D721Med (cell line): ENCODE results near the gene CXCR6.

ENCODE experiments used
- DNase-seq: peaks from one replicate; pipeline ENCODE4 v3.0.0; 2011; ENCODE audit warnings: low spot score; ENCODE audit not compliant: insufficient read length
- FAIRE-seq: peaks from 2 replicates; lab custom pipeline; 2011; peaks lifted over from hg19 to GRCh38; lab: Jason Lieb, UNC
- CTCF ChIP-seq: IDR thresholded peaks from 2 replicates; pipeline ENCODE4 v1.5.1; 2012; ENCODE audit warnings: mild to moderate bottlenecking, control low read depth; ENCODE audit not compliant: insufficient read depth; ENCODE audit errors: missing control alignments

CXCR6 gene

DNA sequence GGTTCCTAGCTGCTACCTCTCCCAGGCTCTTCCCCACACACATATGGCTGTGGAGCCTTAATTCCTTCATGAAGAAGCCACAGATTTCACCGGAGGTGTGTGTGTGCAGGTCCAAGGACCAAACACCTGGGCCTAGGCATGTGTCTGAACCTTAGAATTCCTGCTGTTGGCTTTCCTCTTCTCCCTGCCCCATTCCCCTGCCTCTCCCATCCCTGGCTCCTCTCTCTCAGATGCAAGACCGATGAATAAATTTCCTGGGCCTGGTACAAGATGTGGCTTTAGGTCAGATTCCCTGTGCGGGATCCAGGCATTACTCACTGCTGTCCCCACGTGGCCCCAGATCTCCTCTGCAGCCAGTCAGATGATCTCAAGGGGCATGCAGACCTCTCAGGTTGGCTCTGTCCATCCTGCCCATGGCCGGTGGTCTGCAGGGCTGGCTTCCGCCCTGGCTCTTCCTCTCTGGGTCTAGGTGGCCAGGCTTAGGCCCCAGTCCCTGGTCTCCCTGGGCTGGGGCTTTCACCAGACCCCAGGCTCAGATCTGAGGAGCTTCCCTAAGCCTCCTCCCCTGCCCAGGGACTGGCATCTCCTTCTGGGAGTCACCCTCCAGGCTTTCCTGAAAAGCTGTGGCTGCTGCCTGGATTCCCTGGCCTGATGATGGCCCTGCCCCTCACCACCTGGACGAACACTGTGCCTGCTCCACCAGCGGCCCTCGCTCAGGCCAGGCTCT lies 36.4 kb upstream of the CXCR6 start:
- peak; percentile 25 for TF ChIP-seq CTCF
- DNase-seq, result no peak
- no peak for FAIRE-seq

DNA sequence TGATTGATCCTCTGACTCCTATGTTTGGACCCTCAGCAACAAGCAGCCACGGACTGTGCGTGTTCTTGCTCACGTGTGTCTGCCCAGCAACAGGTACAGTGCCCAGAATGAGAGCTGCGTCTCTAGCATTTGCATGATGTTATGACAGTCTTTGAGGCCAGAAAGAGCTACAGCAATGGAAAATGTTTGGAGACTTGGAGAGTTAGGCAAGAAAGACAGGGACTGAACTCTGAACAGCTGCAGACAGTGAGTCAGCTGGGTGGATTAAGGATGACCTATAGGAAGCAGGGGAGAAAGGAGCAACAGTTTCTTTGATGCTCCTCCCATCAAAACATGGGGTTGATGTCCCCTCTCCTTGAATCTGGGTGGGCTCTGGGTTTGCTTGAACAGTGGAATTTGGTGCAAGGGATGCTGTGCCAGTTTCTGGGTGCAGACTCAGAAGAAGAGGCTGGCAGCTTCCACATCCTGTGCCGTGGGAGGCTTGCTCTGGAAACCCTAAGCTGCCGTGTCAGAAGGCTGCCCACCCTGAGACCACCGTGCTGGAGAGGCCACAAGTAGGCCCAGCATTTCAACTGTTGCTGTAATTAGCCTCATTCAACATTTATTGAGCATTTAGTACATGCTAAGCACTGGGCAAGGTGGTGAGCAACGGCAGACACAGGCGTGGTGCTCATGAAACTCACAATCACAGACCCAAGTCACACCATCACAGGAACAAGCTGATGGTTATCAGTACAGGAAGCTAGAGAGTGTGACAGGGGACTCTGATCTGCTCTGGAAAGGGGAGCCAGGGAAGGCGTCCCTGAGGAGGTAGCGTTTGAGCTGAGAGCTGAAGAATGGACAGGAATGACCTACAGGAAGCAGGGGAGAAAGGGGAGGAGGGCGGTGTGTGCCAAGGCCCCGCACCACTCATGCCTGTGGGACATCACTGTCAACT lies 35.2 kb upstream of the CXCR6 start:
- no peak for DNase-seq
- TF ChIP-seq CTCF, result no peak

GRCh38 chr3:45908761-45909160 lies 34.5 kb upstream of the CXCR6 start:
- FAIRE-seq, result no peak
- no peak for TF ChIP-seq CTCF
- no peak for DNase-seq

More for the DNA sequence above, 35.2 kb upstream of the CXCR6 start:
- FAIRE-seq, result no peak

GRCh38 chr3:45909542-45909941 lies 33.7 kb upstream of the CXCR6 start:
- FAIRE-seq (no peak), DNase-seq (no peak)

GRCh38 chr3:45910892-45911291 lies 32.4 kb upstream of the CXCR6 start:
- DNase-seq (no peak), FAIRE-seq (no peak)
- TF ChIP-seq CTCF, result no peak

More at GRCh38 chr3:45909542-45909941, 33.7 kb upstream of the CXCR6 start:
- TF ChIP-seq CTCF, result no peak

- no peak for TF ChIP-seq CTCF
- FAIRE-seq (no peak), DNase-seq (no peak)
Observed at GRCh38 chr3:45911511-45912226, 31.6 kb upstream of the CXCR6 start.
